Choroid plexus epithelial cell (primary cell): ENCODE results near the gene KIAA1328.

Experiments used
- DNase-seq: peaks from one replicate; pipeline ENCODE4 v3.0.0-alpha.2; 2010; ENCODE audit warnings: low read depth
- H3K4me3 ChIP-seq: 2 replicates; pipeline ENCODE4 v1.5.1; 2011; ENCODE audit warnings: low read depth, mild to moderate bottlenecking, control low read depth, low read length, moderate library complexity
- CTCF ChIP-seq: conservative IDR thresholded peaks from 2 replicates; pipeline ENCODE4 v1.5.1; 2011; ENCODE audit warnings: low read depth, mild to moderate bottlenecking, control low read depth, inconsistent platforms, low read length, moderate library complexity

Gene KIAA1328

GRCh38 chr18:36828630-36829361, at the start of gene KIAA1328, which contains the start of gene TPGS2:
KIAA1328 (plus strand) TSS chr18:36829127; CDS start chr18:36829139, 12 bp downstream.
TPGS2 (minus strand) TSS chr18:36829002; CDS start chr18:36828767, 235 bp downstream.
- DNase-seq = peak; percentile 91
- H3K4me3 ChIP-seq = peak within 1 kb of the TSS; percentile 100
- peak; percentile 44 for TF ChIP-seq CTCF

- peak; percentile 28 for DNase-seq
- TF ChIP-seq CTCF = no peak
Observed at GRCh38 chr18:36780748-36781147, 48.2 kb upstream of the KIAA1328 start.

GRCh38 chr18:36782710-36783109, 46.2 kb upstream of the KIAA1328 start:
- DNase-seq = no peak
- H3K4me3 ChIP-seq = no peak overlapping the region
- TF ChIP-seq CTCF = no peak

More at GRCh38 chr18:36780748-36781147, 48.2 kb upstream of the KIAA1328 start:
- no peak overlapping the region for H3K4me3 ChIP-seq

- H3K4me3 ChIP-seq = no peak overlapping the region
- no peak for DNase-seq
- TF ChIP-seq CTCF = no peak
Observed at GRCh38 chr18:36783792-36784191, 45.1 kb upstream of the KIAA1328 start.

GRCh38 chr18:36786686-36787085, 42.2 kb upstream of the KIAA1328 start:
- TF ChIP-seq CTCF = no peak
- peak; percentile 95 for DNase-seq
- H3K4me3 ChIP-seq = no peak overlapping the region

- TF ChIP-seq CTCF = no peak
- no peak for DNase-seq
- no peak overlapping the region for H3K4me3 ChIP-seq
Observed at GRCh38 chr18:36792634-36793283, 36.2 kb upstream of the KIAA1328 start.
